T1000 (cell line): Measurements from ENCODE around the gene ADCY6.
"Not testable (repeated sequence)": the region's sequence is repeated elsewhere in the genome, so short reads cannot be mapped to it uniquely, and the experiment has no call there.

Source experiments
- DNase-seq: peaks from one replicate; lab custom pipeline; 2025; ENCODE audit warnings: mixed read lengths; lab: John Stamatoyannopoulos, UW

ADCY6 gene

DNA sequence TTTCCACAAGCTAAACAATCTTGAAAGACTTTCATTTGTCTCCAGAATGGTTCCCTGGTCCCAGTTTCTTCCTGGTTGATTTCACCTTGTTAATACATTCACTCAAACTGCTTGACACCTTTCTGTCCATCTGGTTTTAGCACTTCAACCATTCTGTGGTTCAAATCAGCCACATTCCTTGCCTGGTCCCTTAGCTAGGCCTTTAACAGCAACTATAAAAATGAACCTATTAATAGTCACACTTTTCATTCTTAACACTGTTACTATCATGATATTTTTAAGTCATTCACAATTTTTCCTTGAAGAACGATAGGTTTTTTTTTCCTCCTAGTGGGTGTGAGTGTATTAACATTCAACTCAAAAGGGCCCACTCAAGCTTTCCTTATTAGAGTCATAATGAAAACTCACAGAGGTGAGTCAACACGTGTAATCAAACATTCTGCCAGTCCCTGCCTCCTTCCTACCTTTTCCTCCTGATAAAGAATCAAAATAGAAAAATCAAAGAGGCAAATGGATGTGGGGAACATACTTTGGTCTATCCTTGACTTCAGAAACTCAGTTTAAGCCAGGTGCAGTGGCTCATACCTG is 38.0 kb downstream of the ADCY6 start:
- no peak for DNase-seq

DNA sequence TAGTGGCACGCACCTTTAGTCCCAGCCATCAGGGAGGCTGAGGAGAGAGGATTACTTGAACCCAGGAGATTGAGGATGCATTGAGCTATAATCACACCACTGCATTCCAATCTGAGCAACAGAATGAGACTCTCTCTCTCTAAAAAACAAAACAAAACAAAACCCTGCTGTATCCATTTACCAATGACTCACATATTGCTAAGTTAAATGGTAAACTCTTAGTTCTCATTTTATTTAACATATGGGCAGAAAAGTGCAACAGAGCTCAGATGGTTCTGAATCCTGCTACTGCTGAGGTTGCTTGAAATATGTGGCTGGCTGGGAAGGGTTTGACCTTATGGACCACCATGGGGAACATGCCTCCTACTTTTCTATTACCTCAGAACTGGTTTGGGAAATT is 38.7 kb downstream of the ADCY6 start:
- no peak for DNase-seq

- no peak for DNase-seq
Measured at GRCh38 chr12:48744251-48745008, 44.5 kb downstream of the ADCY6 start.

DNA sequence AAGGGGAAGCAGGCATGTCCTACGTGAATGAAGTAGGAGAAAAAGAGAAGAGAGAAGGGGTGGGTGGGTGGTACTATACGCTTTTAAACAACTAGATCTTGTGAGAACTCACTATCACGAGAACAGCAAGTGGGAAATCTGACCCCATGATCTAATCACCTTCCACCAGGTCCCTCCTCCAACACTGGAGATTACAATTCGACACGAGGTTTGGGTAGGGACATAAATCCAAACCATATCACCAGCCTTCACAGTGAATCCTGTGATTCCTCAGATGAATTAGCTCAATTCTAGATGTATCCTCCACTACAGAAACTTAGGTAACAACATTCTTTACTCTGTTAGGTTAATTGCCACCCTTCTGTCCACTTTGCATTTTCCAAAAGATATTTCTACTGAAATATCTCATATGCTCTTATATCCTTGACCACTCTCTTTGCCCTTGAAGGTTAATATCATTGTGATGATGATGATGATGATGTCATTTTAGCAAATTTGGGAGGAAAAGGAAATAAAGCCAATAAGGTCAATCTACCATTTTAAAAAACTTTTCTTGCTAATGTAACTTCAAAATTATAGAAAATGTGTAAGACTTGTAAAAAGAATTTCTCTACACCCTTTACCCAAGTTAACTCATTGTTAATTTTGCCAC is 49.1 kb downstream of the ADCY6 start:
- DNase-seq: no peak

GRCh38 chr12:48736456-48736855 is 52.4 kb downstream of the ADCY6 start:
- DNase-seq: no peak

DNA sequence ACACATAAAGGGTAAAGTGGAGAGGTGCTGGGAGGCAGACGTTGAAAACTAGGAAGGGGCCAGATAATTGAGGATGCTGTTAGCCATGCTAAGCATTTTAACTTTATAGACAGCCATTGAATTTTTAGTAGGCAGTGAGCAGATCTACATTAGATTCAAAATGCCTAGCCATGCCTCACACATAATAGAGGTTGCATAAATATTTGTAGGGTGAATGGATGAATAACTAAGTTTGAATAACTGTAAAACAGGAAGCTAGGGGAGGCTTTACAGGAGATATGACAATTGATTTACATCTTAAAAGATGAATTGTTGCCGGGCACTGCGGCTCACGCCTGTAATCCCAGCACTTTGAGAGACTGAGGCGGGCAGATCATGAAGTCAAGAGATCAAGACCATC is 60.1 kb downstream of the ADCY6 start:
- no peak for DNase-seq

DNA sequence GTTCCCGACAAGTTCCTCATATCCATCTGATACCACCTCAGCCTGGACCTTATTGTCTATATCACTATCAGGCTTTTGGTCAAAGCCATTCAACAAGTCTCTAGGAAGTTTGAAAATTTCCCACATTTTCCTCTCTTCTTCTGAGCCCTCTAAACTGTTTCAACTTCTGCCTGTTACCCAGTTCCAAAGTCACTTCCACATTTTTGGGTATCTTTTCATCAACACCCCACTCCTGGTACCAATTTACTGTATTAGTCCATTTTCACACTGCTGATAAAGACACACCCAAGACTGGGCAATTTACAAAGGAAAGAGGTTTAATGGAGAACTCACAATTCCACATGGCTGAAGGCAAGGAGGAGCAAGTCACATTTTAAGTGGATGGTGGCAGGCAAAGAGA is 68.2 kb downstream of the ADCY6 start:
- not testable (repeated sequence) for DNase-seq

DNA sequence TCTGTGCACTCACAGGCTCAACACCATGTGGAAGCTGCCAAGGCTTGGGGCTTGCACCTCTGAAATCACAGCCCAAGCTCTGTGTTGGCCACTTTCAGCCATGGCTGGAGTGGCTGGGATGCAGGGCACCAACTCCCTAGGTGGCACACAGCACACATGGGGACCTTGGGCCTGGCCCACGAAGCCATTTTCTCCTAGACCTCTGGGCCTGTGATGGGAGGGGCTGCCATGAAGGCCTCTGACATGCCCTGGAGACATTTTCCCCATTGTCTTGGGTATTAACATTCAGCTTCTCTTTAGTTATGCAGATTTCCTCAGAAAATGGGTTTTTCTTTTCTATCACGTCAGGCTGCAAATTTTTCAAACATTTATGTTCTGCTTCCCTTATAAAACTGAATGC is 68.7 kb downstream of the ADCY6 start:
- not testable (repeated sequence) for DNase-seq

GRCh38 chr12:48719002-48719401 is 69.9 kb downstream of the ADCY6 start:
- not testable (repeated sequence) for DNase-seq

DNA sequence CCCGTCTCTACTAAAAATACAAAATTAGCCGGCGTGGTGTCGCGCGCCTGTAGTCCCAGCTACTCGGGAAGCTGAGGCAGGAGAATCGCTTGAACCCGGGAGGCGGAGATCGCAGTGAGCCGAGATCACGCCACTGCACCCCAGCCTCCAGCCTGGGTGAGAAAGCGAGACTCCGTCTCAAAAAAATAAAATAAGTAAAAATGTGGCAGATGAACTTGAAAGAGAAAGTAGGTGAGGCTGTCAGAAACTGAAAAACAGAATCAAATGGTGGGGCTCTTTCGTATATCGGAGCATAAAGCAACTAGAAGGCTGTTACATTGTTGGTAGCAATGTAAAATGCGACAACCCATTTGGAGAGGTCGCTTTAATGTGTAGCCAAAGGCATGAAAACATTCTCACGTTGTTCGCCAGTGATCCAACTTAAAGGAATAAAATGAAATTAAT is 71.6 kb downstream of the ADCY6 start:
- DNase-seq: no peak

DNA sequence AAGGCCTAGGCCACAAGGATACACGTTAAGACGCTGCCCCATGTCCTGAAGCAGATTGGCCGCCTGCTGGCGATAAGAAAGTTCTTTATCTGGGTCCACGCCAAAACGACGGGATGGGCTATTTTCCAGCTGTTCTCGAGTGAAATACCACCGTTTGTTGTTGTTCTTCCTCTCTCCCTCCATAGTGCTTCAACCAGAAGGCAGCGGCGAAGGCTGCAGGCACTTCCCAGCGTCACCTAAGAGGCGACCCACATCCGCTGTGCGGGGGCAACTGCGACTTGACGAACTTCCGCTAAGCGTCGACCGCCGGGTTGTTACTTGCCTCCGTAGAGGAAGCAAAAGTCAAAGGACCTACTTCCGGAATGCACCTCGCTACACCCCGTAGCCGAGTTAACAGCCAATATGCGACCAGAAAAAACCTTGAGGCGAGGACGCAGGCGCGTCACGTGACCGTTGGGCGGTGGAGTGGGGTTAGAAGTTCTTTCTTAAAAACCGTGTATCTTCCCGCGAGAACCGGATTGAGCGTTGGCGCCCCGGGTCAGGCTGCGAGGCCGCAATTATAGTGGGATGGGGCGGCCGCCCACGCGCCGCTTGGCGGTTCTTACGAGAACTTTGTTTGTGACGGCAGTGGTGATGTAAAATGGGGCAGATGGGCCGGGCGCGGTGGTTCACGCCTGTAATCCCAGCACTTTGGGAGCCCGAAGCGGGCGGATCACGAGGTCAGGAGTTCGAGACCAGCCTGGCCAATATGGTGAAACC is 72.2 kb downstream of the ADCY6 start, which contains the start of gene CCNT1:
CCNT1 (minus strand) TSS at position 215 of the 759 bp plus-strand sequence; CDS start at position 183, 32 bp downstream.
- DNase-seq: peak; percentile 98
